DND-41 (cell line): Measurements from ENCODE around the gene MAPKBP1.

Source experiments
- ATAC-seq: fragments of 200-7000 bp; cut with Tn5 transposase; 3 replicates; pipeline ENCODE4 v1.9.1; 2021; ENCODE audit warnings: low read depth; ENCODE audit not compliant: insufficient read depth
- DNase-seq: peaks from one replicate; pipeline ENCODE4 v3.0.0-alpha.2; 2020
- H2AFZ ChIP-seq: 2 replicates; pipeline ENCODE4 v1.6.0; 2012; ENCODE audit warnings: low read depth, low read length
- H3K27ac ChIP-seq: 2 replicates; pipeline ENCODE4 v1.5.1; 2012; ENCODE audit warnings: low read length, inconsistent platforms
- H3K27me3 ChIP-seq: fragments of 200-600 bp; sonication (generic); 2 replicates; pipeline ENCODE4 v1.6.0; 2012; ENCODE audit warnings: low read length, mild to moderate bottlenecking, inconsistent platforms; ENCODE audit not compliant: insufficient read depth, poor library complexity
- H3K36me3 ChIP-seq: 2 replicates; pipeline ENCODE4 v1.5.1; 2012; ENCODE audit warnings: low read length, inconsistent platforms; ENCODE audit not compliant: insufficient read depth
- H3K4me1 ChIP-seq: 2 replicates; pipeline ENCODE4 v1.5.1; 2012; ENCODE audit warnings: mild to moderate bottlenecking, low read length; ENCODE audit not compliant: insufficient read depth
- H3K4me2 ChIP-seq: 2 replicates; pipeline ENCODE4 v1.6.0; 2012; ENCODE audit warnings: mild to moderate bottlenecking, moderate library complexity, low read length, inconsistent platforms; ENCODE audit not compliant: insufficient read depth
- H3K4me3 ChIP-seq, 2 experiments: fragments of 200-600 bp in 1 of 2; shearing (Covaris generic) in 1 of 2; 2 replicates each; pipeline ENCODE4 v1.5.1; 2012 to 2016; ENCODE audit warnings: inconsistent platforms in 2 of 2, low read length in 2 of 2, mild to moderate bottlenecking in 2 of 2, low read depth in 1 of 2, moderate library complexity in 1 of 2
- H3K79me2 ChIP-seq: 2 replicates; pipeline ENCODE4 v1.6.0; 2012; ENCODE audit warnings: low read length, inconsistent platforms; ENCODE audit not compliant: insufficient read depth
- H3K9ac ChIP-seq: 2 replicates; pipeline ENCODE4 v1.6.0; 2012; ENCODE audit warnings: low read depth, mild to moderate bottlenecking, inconsistent platforms, low read length, moderate library complexity
- H3K9me3 ChIP-seq: 2 replicates; pipeline ENCODE4 v1.5.1; 2012; ENCODE audit warnings: low read length, moderate library complexity, mild to moderate bottlenecking, inconsistent platforms; ENCODE audit not compliant: insufficient read depth, severe bottlenecking
- H4K20me1 ChIP-seq: 2 replicates; pipeline ENCODE4 v1.6.0; 2012; ENCODE audit warnings: low read length; ENCODE audit not compliant: insufficient read depth
- EZH2 ChIP-seq: IDR thresholded peaks from 3 replicates; pipeline ENCODE4 v1.6.1; 2012; ENCODE audit warnings: borderline replicate concordance, low read depth, mild to moderate bottlenecking, moderate library complexity, low read length, inconsistent platforms; ENCODE audit not compliant: severe bottlenecking
- TF ChIP-seq, protein P1 (sequence below): IDR thresholded peaks from 2 replicates; pipeline ENCODE4 v1.5.1; 2012; ENCODE audit warnings: borderline replicate concordance, low read length, moderate library complexity, mild to moderate bottlenecking; ENCODE audit not compliant: poor library complexity, severe bottlenecking; ENCODE audit errors: extremely low read depth

The MAPKBP1 gene

GRCh38 chr15:41801185-41801584 is 26.9 kb downstream of the MAPKBP1 start:
- Histone ChIP-seq H3K4me3 (no peak overlapping the region), H4K20me1 (0 out of 2 replicates have a peak, but pooled peaks cover 2% of the 10 kb centered on the region), H3K4me1 (peaks cover under 1% of the 10 kb centered on the region), H3K9ac (no peak overlapping the region), H3K27ac (no peak overlapping the region), H3K79me2 (peaks cover 2% of the 10 kb centered on the region; the same call in 1 of the 2 replicates), H3K9me3 (no peaks in the 10 kb centered on the region), H2AFZ (no peak overlapping the region), H3K4me2 (no peak overlapping the region), H3K36me3 (peaks cover 17% of the 10 kb centered on the region), H3K27me3 (no peaks in the 10 kb centered on the region)
- TF ChIP-seq EZH2 = no peak
- TF ChIP-seq, protein P1, sequence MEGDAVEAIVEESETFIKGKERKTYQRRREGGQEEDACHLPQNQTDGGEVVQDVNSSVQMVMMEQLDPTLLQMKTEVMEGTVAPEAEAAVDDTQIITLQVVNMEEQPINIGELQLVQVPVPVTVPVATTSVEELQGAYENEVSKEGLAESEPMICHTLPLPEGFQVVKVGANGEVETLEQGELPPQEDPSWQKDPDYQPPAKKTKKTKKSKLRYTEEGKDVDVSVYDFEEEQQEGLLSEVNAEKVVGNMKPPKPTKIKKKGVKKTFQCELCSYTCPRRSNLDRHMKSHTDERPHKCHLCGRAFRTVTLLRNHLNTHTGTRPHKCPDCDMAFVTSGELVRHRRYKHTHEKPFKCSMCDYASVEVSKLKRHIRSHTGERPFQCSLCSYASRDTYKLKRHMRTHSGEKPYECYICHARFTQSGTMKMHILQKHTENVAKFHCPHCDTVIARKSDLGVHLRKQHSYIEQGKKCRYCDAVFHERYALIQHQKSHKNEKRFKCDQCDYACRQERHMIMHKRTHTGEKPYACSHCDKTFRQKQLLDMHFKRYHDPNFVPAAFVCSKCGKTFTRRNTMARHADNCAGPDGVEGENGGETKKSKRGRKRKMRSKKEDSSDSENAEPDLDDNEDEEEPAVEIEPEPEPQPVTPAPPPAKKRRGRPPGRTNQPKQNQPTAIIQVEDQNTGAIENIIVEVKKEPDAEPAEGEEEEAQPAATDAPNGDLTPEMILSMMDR = no peak
- DNase-seq (no peak), ATAC-seq (no peak)

GRCh38 chr15:41801850-41802455 is 27.7 kb downstream of the MAPKBP1 start:
- no peak for ATAC-seq
- no peak overlapping the region for H3K27ac ChIP-seq
- DNase-seq = no peak
- H3K79me2 ChIP-seq = peaks cover 2% of the 10 kb centered on the region; the same call in 1 of the 2 replicates
- H3K9ac ChIP-seq = no peak overlapping the region
- TF ChIP-seq, protein P1 = no peak
- no peak for TF ChIP-seq EZH2
- H2AFZ ChIP-seq = no peak overlapping the region
- H3K4me1 ChIP-seq = no peaks in the 10 kb centered on the region
- H3K4me2 ChIP-seq = no peak overlapping the region
- no peak overlapping the region for H3K4me3 ChIP-seq
- H3K36me3 ChIP-seq = peaks cover 17% of the 10 kb centered on the region
- no peaks in the 10 kb centered on the region for H3K9me3 ChIP-seq
- no peaks in the 10 kb centered on the region for H3K27me3 ChIP-seq
- H4K20me1 ChIP-seq = 0 out of 2 replicates have a peak, but pooled peaks cover 2% of the 10 kb centered on the region

- no peaks in the 10 kb centered on the region for H3K4me1 ChIP-seq
- H3K79me2 ChIP-seq = no peaks in the 10 kb centered on the region
- no peak for ATAC-seq
- no peaks in the 10 kb centered on the region for H3K9me3 ChIP-seq
- H3K27me3 ChIP-seq = no peaks in the 10 kb centered on the region
- H2AFZ ChIP-seq = no peak overlapping the region
- no peak for DNase-seq
- H3K4me2 ChIP-seq = no peak overlapping the region
- TF ChIP-seq, protein P1 = no peak
- TF ChIP-seq EZH2 = no peak
- peaks cover 17% of the 10 kb centered on the region for H3K36me3 ChIP-seq
- H3K27ac ChIP-seq = no peak overlapping the region
- 0 out of 2 replicates have a peak, but pooled peaks cover 2% of the 10 kb centered on the region for H4K20me1 ChIP-seq
- no peak overlapping the region for H3K9ac ChIP-seq
- no peak overlapping the region for H3K4me3 ChIP-seq
These were observed 30.1 kb downstream of the MAPKBP1 start for GRCh38 chr15:41804361-41804760.
